Uterus (tissue), 4 donors: ENCODE results near the gene CREM. TPM values are rescaled to one million over a fixed set of nuclear protein-coding genes. Genes with fewer than 3 reads are reported as not detected.

ENCODE experiments used
- DNase-seq, 2 donors: peaks; one replicate each; pipeline ENCODE4 v3.0.0-alpha.2; 2019 to 2020
- H3K27ac ChIP-seq, 2 donors: fragments of 200-600 bp; sonication (generic); 1 replicate in 1 of 2; 2 replicates in 1 of 2; pipeline ENCODE4 v1.5.1; 2016 to 2018
- H3K27me3 ChIP-seq, 2 donors: fragments of 200-600 bp; sonication (generic); one replicate each; pipeline ENCODE4 v1.5.1; 2018 to 2019; ENCODE audit warnings: control low read depth in 1 of 2
- H3K36me3 ChIP-seq, 2 donors: fragments of 200-600 bp; sonication (generic); one replicate each; pipeline ENCODE4 v1.5.1; 2019; ENCODE audit warnings: control low read depth in 1 of 2
- H3K4me1 ChIP-seq, 2 donors: fragments of 200-600 bp; sonication (generic); one replicate each; pipeline ENCODE4 v1.5.1; 2018 to 2019; ENCODE audit warnings: control low read depth in 1 of 2
- H3K4me3 ChIP-seq, 2 donors: fragments of 200-600 bp; sonication (generic); 1 replicate in 1 of 2; 2 replicates in 1 of 2; pipeline ENCODE4 v1.5.1; 2018 to 2019; ENCODE audit warnings: mild to moderate bottlenecking in 1 of 2
- H3K9me3 ChIP-seq, 2 donors: fragments of 200-600 bp; sonication (generic); one replicate each; pipeline ENCODE4 v1.5.1; 2019; ENCODE audit warnings: control low read depth in 1 of 2
- CTCF ChIP-seq, 4 experiments: fragments of 200-600 bp in 2 of 4; fragments of 450-650 bp in 2 of 4; sonication (generic) in 2 of 4; IDR thresholded peaks; one replicate each; pipeline ENCODE4 v1.5.1; 2016 to 2019; ENCODE audit warnings: antibody characterized with exemption in 4 of 4, mild to moderate bottlenecking in 2 of 4, moderate library complexity in 1 of 4
- POLR2A ChIP-seq, 2 donors: fragments of 450-650 bp; IDR thresholded peaks; one replicate each; pipeline ENCODE4 v1.6.1; 2016; ENCODE audit warnings: antibody characterized with exemption in 2 of 2, mild to moderate bottlenecking in 1 of 2, moderate library complexity in 1 of 2
- intact Hi-C: fragments of 100-400 bp; cut with DNase I; formaldehyde crosslinking; loops from one replicate; pipeline ENCODE4 v1.15.1; 2023; ENCODE audit warnings: low total_unique reads
- total RNA-seq, 4 donors: library from RNA; depleted of rRNA in 3 of 4; stranded (reverse); fragments of >200 nt in 3 of 4; gene quantifications; one replicate each; pipeline versions ENCODE4 v1.1.0 to v1.2.4, GENCODE V29; 2014 to 2023
- donor health status: DM: yes; HTN: yes; CAD: no.

CREM gene
- total RNA-seq, 4 donors from 2014 or later, result 35.3 to 183 (median 57.0) TPM

- Histone ChIP-seq H3K4me3 (peak overlapping the region in 1 of 2 donors; percentile 45), H3K4me1 (no peaks in the 10 kb centered on the region), H3K36me3 (no peaks in the 10 kb centered on the region)
These were observed 68.3 kb downstream of the CREM start for GRCh38 chr10:35194906-35195305.

DNA sequence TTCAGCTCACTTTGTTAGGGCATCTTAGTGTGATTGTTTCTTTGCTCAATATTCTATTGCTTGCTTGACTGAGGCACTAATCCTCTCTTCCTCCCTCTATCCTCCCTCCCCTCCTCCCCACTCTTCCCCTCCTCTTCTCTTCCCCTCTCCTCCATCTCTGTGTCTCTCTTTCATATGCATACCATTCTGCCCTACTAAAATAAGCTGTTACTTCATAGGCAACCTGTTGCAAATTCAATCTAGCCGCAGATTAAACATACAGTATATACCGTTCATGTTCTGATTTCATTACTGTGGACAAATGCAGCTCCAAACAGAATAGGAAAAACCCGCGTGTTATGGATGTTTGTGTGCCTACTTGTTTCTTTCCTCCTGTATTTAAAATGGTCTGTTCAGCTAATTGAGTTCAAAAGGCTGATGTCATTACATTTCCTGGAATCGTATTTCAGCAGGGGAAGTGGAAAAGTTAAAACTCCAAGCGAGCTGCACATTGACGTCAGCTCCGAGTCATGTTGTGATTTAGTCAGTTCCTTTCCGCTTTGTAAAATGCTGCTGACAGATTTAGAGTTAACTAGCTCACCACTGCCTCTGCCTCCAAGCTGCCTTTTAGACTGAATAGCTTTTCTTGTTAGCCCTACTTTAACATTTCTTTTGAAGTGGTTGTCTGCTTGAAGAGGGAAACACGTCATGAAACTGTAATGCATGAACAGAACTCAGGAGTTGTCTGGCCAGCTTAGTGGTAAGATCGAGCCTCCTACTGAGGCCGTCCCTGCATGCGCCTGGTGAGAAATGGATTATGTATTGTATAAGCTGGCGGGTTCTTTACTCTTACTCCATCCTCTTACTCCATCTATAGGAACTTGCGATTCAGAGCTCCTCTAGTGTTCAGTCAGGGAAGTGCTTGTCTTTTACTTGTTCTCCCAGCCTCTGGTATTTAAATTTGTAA, 69.0 kb downstream of the CREM start:
- H3K9me3 ChIP-seq, result no peaks in the 10 kb centered on the region
- intact Hi-C loops, result no loop called here
- H3K27ac ChIP-seq, result peak overlapping the region; percentile 92 to 99
- no peaks in the 10 kb centered on the region for H3K36me3 ChIP-seq
- H3K4me3 ChIP-seq, result peak overlapping the region; percentile 36 to 45
- no peaks in the 10 kb centered on the region for H3K27me3 ChIP-seq
- TF ChIP-seq CTCF (IDR thresholded peaks at IDR 0.05) (peak; percentile 86 to 92 (median 90)), POLR2A (IDR thresholded peaks at IDR 0.05) (peak; percentile 52 to 83)
- no peaks in the 10 kb centered on the region for H3K4me1 ChIP-seq
- peak; percentile 76 to 85 for DNase-seq

More at GRCh38 chr10:35194906-35195305, 68.3 kb downstream of the CREM start:
- Histone ChIP-seq H3K9me3 (no peaks in the 10 kb centered on the region), H3K27me3 (no peaks in the 10 kb centered on the region), H3K27ac (peak overlapping the region; percentile 92 to 99)
- TF ChIP-seq CTCF (IDR thresholded peaks at IDR 0.05) (no peak), POLR2A (IDR thresholded peaks at IDR 0.05) (no peak)
- intact Hi-C loops, result no loop called here
- DNase-seq, result no peak

- Histone ChIP-seq H3K27ac (no peak overlapping the region), H3K27me3 (no peaks in the 10 kb centered on the region), H3K9me3 (no peaks in the 10 kb centered on the region), H3K36me3 (no peaks in the 10 kb centered on the region), H3K4me1 (no peaks in the 10 kb centered on the region), H3K4me3 (no peak overlapping the region)
- intact Hi-C loops, result loop anchor here (5.0 kb wide), 1 partner anchor 78 kb away; no protein-coding TSS in a partner anchor
- TF ChIP-seq POLR2A (IDR thresholded peaks at IDR 0.05) (no peak), CTCF (IDR thresholded peaks at IDR 0.05) (no peak)
- no peak for DNase-seq
These were observed 73.8 kb downstream of the CREM start for GRCh38 chr10:35200487-35200886.

- Histone ChIP-seq H3K36me3 (no peaks in the 10 kb centered on the region), H3K27ac (no peak overlapping the region), H3K9me3 (no peaks in the 10 kb centered on the region), H3K4me1 (no peaks in the 10 kb centered on the region), H3K27me3 (no peaks in the 10 kb centered on the region), H3K4me3 (no peak overlapping the region)
- intact Hi-C loops, result loop anchor here (5.0 kb wide), 1 partner anchor 79 kb away; no protein-coding TSS in a partner anchor
- no peak for DNase-seq
- no peak for TF ChIP-seq CTCF (IDR thresholded peaks at IDR 0.05)
- no peak for TF ChIP-seq POLR2A (IDR thresholded peaks at IDR 0.05)
These were observed 74.6 kb downstream of the CREM start for GRCh38 chr10:35201234-35201633.

DNA sequence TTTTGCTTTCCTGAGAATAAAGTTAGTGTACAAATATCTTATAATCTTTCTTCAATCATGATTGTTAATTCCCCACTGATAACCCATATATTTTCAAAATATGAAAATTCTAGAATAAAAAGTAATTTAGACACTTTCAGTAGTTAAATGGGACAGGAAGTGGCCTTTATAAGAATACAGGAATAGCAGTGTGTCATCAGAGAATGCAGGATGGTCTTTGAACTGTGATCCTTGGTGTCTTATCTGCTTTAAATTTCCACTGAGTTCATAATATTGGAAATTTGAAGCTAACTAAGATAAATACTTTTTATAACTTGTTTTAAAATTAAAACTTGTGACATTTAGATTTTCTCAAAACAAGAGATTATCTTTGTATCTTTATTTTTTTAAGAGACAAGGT, 75.4 kb downstream of the CREM start:
- intact Hi-C loops, result loop anchor here (5.0 kb wide), 1 partner anchor 80 kb away; no protein-coding TSS in a partner anchor
- H3K9me3 ChIP-seq, result no peaks in the 10 kb centered on the region
- no peak for TF ChIP-seq POLR2A (IDR thresholded peaks at IDR 0.05)
- TF ChIP-seq CTCF (IDR thresholded peaks at IDR 0.05), result no peak
- DNase-seq, result no peak
- H3K36me3 ChIP-seq, result no peaks in the 10 kb centered on the region
- H3K27ac ChIP-seq, result no peak overlapping the region
- H3K4me1 ChIP-seq, result no peaks in the 10 kb centered on the region
- no peak overlapping the region for H3K4me3 ChIP-seq
- no peaks in the 10 kb centered on the region for H3K27me3 ChIP-seq
